DOHH2 (cell line): ENCODE results near the gene CYP4V2.

Experiments used
- H3F3A ChIP-seq: fragments of 200-600 bp; sonication (generic), shearing (Covaris generic); 2 replicates; pipeline ENCODE4 v1.6.0; 2016; ENCODE audit warnings: antibody characterized with exemption, mild to moderate bottlenecking; ENCODE audit not compliant: control insufficient read depth, insufficient read depth
- H3K27ac ChIP-seq: fragments of 200-600 bp; sonication (generic); 2 replicates; pipeline ENCODE4 v1.5.1; 2014; ENCODE audit warnings: low read depth, mild to moderate bottlenecking, low read length, moderate library complexity
- H3K27me3 ChIP-seq: fragments of 200-600 bp; sonication (generic); 2 replicates; pipeline ENCODE4 v1.6.1; 2014; ENCODE audit warnings: mild to moderate bottlenecking, low read length, mixed read lengths; ENCODE audit not compliant: control insufficient read depth
- H3K36me3 ChIP-seq: fragments of 200-600 bp; sonication (generic); 2 replicates; pipeline ENCODE4 v1.6.1; 2014; ENCODE audit warnings: mild to moderate bottlenecking, low read length, moderate library complexity, mixed read lengths; ENCODE audit not compliant: control insufficient read depth
- H3K4me1 ChIP-seq: fragments of 200-600 bp; sonication (generic); 2 replicates; pipeline ENCODE4 v1.6.1; 2014; ENCODE audit warnings: mild to moderate bottlenecking, low read length, mixed read lengths; ENCODE audit not compliant: control insufficient read depth
- H3K4me2 ChIP-seq: fragments of 200-600 bp; sonication (generic); 2 replicates; pipeline ENCODE4 v1.6.0; 2014; ENCODE audit warnings: mild to moderate bottlenecking, low read length, moderate library complexity
- H3K4me3 ChIP-seq: fragments of 200-600 bp; sonication (generic); 2 replicates; pipeline ENCODE4 v1.5.1; 2014; ENCODE audit warnings: mild to moderate bottlenecking, low read length, mixed read lengths
- H3K79me2 ChIP-seq: fragments of 200-600 bp; sonication (generic); 2 replicates; pipeline ENCODE4 v1.6.1; 2014; ENCODE audit warnings: mild to moderate bottlenecking, low read length, mixed read lengths; ENCODE audit not compliant: control insufficient read depth
- H3K9me2 ChIP-seq: fragments of 200-600 bp; sonication (generic); replicated peaks from 2 replicates; pipeline ENCODE4 v1.6.1; 2014; ENCODE audit warnings: mild to moderate bottlenecking, low read length, mixed read lengths; ENCODE audit not compliant: control insufficient read depth
- H3K9me3 ChIP-seq: fragments of 200-600 bp; sonication (generic); 2 replicates; pipeline ENCODE4 v1.6.1; 2014; ENCODE audit warnings: antibody characterized with exemption, low read length, mixed read lengths; ENCODE audit not compliant: control insufficient read depth, insufficient read depth
- H4K20me1 ChIP-seq: fragments of 200-600 bp; sonication (generic); 2 replicates; pipeline ENCODE4 v1.6.0; 2014; ENCODE audit warnings: low read depth, mild to moderate bottlenecking, antibody characterized with exemption, low read length, moderate library complexity; ENCODE audit not compliant: control insufficient read depth, insufficient read depth
- CTCF ChIP-seq: fragments of 200-600 bp; sonication (generic); IDR thresholded peaks from one replicate; pipeline ENCODE4 v1.5.1; 2014; ENCODE audit warnings: antibody characterized with exemption, mild to moderate bottlenecking, low read depth, low read length; ENCODE audit not compliant: poor library complexity, severe bottlenecking
- EZH2phosphoT487 ChIP-seq: fragments of 200-600 bp; sonication (generic); IDR thresholded peaks from 2 replicates; pipeline ENCODE4 v1.6.1; 2017; ENCODE audit warnings: borderline replicate concordance, mild to moderate bottlenecking, antibody characterized with exemption, low read length, moderate library complexity, mixed read lengths

CYP4V2 gene

GRCh38 chr4:186166852-186167512, 24.4 kb upstream of the CYP4V2 start:
- Histone ChIP-seq H3K27ac (no peak overlapping the region), H3K4me2 (no peak overlapping the region), H3K27me3 (no peaks in the 10 kb centered on the region), H3K9me2 (no peaks in the 10 kb centered on the region), H3K4me3 (no peak overlapping the region), H3K9me3 (no peaks in the 10 kb centered on the region), H3K36me3 (no peaks in the 10 kb centered on the region), H3K4me1 (peaks cover 24% of the 10 kb centered on the region), H3K79me2 (no peaks in the 10 kb centered on the region), H3F3A (no peaks in the 10 kb centered on the region; the same call in 1 of the 2 replicates), H4K20me1 (no peaks in the 10 kb centered on the region)
- TF ChIP-seq EZH2phosphoT487 (no peak), CTCF (no peak)

DNA sequence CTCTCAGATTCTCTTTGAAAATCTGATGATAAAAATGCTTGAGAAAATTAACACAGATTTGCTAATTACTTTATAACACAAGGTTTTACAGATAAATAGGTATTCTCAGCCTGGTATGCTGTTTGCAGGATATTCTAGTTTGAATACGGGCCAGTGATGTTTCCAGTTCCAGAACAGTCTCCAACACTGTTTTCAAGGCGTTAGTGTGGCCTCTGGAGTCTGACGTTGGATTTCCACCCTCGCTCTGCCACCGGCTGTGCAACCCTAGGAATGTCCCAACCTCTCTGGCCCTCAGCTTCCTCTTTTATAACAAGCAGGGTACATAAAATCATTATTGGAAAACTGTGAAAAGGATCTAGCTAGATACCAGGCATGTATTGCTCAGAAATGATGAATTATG, 23.8 kb upstream of the CYP4V2 start:
- H3K4me1 ChIP-seq = peaks cover 19% of the 10 kb centered on the region
- no peaks in the 10 kb centered on the region; the same call in 1 of the 2 replicates for H3F3A ChIP-seq
- no peak for TF ChIP-seq CTCF
- no peak for TF ChIP-seq EZH2phosphoT487
- no peak overlapping the region for H3K4me2 ChIP-seq
- no peaks in the 10 kb centered on the region for H3K79me2 ChIP-seq
- H3K27ac ChIP-seq = no peak overlapping the region
- H4K20me1 ChIP-seq = no peaks in the 10 kb centered on the region
- H3K9me3 ChIP-seq = no peaks in the 10 kb centered on the region
- no peaks in the 10 kb centered on the region for H3K36me3 ChIP-seq
- no peaks in the 10 kb centered on the region for H3K27me3 ChIP-seq
- no peaks in the 10 kb centered on the region for H3K9me2 ChIP-seq
- no peak overlapping the region for H3K4me3 ChIP-seq

DNA sequence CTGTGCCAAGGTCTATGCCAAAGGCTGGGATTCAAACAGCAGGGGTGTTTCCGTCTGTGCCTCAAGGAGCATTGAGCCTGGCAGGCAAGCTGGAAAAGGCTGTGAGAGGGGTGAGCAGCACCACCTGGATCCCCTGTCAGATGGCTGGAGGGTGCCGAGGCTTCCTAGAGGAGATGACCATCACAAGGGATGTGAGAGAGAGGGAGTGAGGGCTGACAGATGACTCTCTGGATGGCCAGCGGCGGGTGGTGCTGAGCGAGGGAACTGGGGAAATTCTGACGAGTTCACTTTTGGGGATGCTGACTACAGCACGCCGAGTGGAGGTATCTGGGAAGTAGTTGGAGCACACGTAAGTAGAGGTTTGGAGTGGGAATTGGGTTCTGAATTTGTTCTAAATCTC, 22.6 kb upstream of the CYP4V2 start:
- H3F3A ChIP-seq = no peaks in the 10 kb centered on the region; the same call in 1 of the 2 replicates
- no peak overlapping the region for H3K4me3 ChIP-seq
- H3K9me3 ChIP-seq = no peaks in the 10 kb centered on the region
- TF ChIP-seq CTCF (no peak), EZH2phosphoT487 (no peak)
- H3K9me2 ChIP-seq = no peaks in the 10 kb centered on the region
- H3K36me3 ChIP-seq = no peaks in the 10 kb centered on the region
- no peak overlapping the region for H3K27ac ChIP-seq
- H4K20me1 ChIP-seq = no peaks in the 10 kb centered on the region
- no peak overlapping the region for H3K4me2 ChIP-seq
- H3K79me2 ChIP-seq = no peaks in the 10 kb centered on the region
- no peaks in the 10 kb centered on the region for H3K27me3 ChIP-seq
- peaks cover 19% of the 10 kb centered on the region for H3K4me1 ChIP-seq
